Measurements from ENCODE around the gene MYO1E.

The MYO1E gene

GRCh38 chr15:59259137-59259943, 113.3 kb downstream of the MYO1E start:
- no peaks in the 10 kb centered on the region for H3K27me3 ChIP-seq (replicated peaks; ENCODE audit: control insufficient read depth, insufficient read depth, low read length)
- no peak for DNase-seq (ENCODE audit: extremely low read depth, insufficient read length)
- H3K36me3 ChIP-seq (ENCODE audit: control insufficient read depth, insufficient read depth, low read length) = peaks cover 2% of the 10 kb centered on the region; the same call in 1 of the 2 replicates
- no peak for TF ChIP-seq CTCF (IDR thresholded peaks at IDR 0.05; ENCODE audit: insufficient read depth, low read length, poor library complexity, severe bottlenecking)
- H3K4me3 ChIP-seq (replicated peaks; ENCODE audit: low read depth, low read length) = no peak overlapping the region

GRCh38 chr15:59258317-59258716, 114.4 kb downstream of the MYO1E start:
- Histone ChIP-seq H3K4me3 (replicated peaks; ENCODE audit: low read depth, low read length) (no peak overlapping the region), H3K27me3 (replicated peaks; ENCODE audit: control insufficient read depth, insufficient read depth, low read length) (no peaks in the 10 kb centered on the region), H3K36me3 (ENCODE audit: control insufficient read depth, insufficient read depth, low read length) (peaks cover 2% of the 10 kb centered on the region; the same call in 1 of the 2 replicates)
- no peak for DNase-seq (ENCODE audit: extremely low read depth, insufficient read length)
- TF ChIP-seq CTCF (IDR thresholded peaks at IDR 0.05; ENCODE audit: insufficient read depth, low read length, poor library complexity, severe bottlenecking) = no peak

DNA sequence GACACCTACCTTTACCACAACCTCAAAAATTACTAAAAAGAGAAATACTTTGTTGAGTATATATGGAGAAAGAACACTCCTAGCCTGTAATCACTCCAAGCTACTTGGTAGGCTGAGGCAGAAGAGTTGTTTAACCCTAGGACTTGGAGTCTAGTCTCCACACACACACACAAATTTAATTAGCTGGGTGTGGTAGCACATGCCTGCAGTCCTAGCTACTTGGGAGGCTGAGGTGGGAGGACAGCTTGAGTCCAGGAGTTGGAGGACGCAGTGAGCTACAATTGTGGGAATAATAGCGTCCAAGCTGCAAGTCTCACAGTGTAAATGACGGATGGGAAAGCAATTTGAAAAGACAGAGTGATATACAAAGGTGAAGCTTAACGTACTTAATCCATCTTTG, 115.5 kb downstream of the MYO1E start:
- DNase-seq (ENCODE audit: extremely low read depth, insufficient read length) = no peak
- TF ChIP-seq CTCF (IDR thresholded peaks at IDR 0.05; ENCODE audit: insufficient read depth, low read length, poor library complexity, severe bottlenecking) = no peak
- Histone ChIP-seq H3K27me3 (replicated peaks; ENCODE audit: control insufficient read depth, insufficient read depth, low read length) (no peaks in the 10 kb centered on the region), H3K4me3 (replicated peaks; ENCODE audit: low read depth, low read length) (no peak overlapping the region), H3K36me3 (ENCODE audit: control insufficient read depth, insufficient read depth, low read length) (peaks cover under 1% of the 10 kb centered on the region; the same call in 1 of the 2 replicates)

DNA sequence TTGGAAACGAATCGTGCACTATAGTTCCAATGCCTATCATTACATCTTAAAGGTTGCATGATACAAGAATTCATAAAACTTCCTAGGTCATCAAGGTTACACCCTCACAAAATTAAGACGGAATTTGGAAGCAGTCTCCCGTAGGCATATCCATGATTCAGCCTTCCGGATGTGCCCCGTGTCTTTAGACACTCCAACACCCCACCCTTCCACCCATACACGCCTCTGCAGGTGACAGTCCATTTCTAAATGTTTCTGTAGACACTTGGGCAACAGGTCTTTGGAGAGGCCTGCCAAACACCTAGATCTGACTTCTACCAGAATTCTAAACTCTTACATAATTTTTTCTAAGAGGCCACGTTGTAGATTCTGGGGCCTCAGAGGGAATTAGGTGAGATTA, 116.2 kb downstream of the MYO1E start:
- TF ChIP-seq CTCF (IDR thresholded peaks at IDR 0.05; ENCODE audit: insufficient read depth, low read length, poor library complexity, severe bottlenecking) = no peak
- no peak overlapping the region for H3K4me3 ChIP-seq (replicated peaks; ENCODE audit: low read depth, low read length)
- DNase-seq (ENCODE audit: extremely low read depth, insufficient read length) = no peak
- no peaks in the 10 kb centered on the region for H3K27me3 ChIP-seq (replicated peaks; ENCODE audit: control insufficient read depth, insufficient read depth, low read length)
- no peaks in the 10 kb centered on the region; the same call in 1 of the 2 replicates for H3K36me3 ChIP-seq (ENCODE audit: control insufficient read depth, insufficient read depth, low read length)

DNA sequence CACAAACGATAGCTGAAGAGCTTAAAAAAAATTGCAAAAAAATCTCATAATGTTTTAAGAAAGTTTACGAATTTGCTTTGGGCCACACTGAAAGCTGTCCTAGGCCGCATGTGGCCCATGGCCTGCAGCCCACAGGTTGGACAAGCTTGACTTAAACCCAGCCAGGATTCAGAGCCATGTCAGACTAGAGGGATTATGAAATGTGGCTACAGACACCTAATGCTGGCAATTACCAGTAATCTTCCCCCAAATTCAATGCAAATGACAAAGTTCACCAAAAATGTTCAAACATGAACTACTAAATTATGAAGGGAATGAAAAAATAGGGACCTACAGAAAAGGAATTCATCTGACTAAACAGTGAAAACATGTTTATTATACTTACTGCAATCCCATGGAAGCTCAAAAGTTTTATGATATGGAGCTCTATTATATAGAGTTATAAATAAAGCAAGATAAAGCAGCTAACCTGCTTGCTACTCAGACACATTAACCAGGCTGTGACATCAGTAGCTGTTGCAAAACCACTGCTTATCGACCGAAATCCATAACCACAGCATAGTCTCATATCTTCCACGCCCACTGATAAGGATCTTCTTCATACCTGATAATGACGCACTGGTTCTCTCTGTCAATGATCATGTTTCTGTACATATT, 116.9 kb downstream of the MYO1E start:
- Histone ChIP-seq H3K4me3 (replicated peaks; ENCODE audit: low read depth, low read length) (no peak overlapping the region), H3K36me3 (ENCODE audit: control insufficient read depth, insufficient read depth, low read length) (no peaks in the 10 kb centered on the region; the same call in 1 of the 2 replicates), H3K27me3 (replicated peaks; ENCODE audit: control insufficient read depth, insufficient read depth, low read length) (no peaks in the 10 kb centered on the region)
- no peak for TF ChIP-seq CTCF (IDR thresholded peaks at IDR 0.05; ENCODE audit: insufficient read depth, low read length, poor library complexity, severe bottlenecking)
- DNase-seq (ENCODE audit: extremely low read depth, insufficient read length) = no peak
